ENCODE results near the gene ACVR2B. TPM values are rescaled to one million over a fixed set of nuclear protein-coding genes. Genes with fewer than 3 reads are reported as not detected.

Gene ACVR2B
- total RNA-seq, 4 donors from 2014 or later: 2.7 to 9.9 (median 4.3) TPM

GRCh38 chr3:38465588-38466154 lies 12.0 kb downstream of the ACVR2B start:
- DNase-seq (ENCODE audit: low spot score): no peak
- ATAC-seq (ENCODE audit: low FRiP score): no peak
- no peak for TF ChIP-seq CTCF (IDR thresholded peaks at IDR 0.05)

GRCh38 chr3:38468765-38469164 lies 15.1 kb downstream of the ACVR2B start:
- ATAC-seq (ENCODE audit: low FRiP score): no peak
- no peak for TF ChIP-seq CTCF (IDR thresholded peaks at IDR 0.05)
- DNase-seq (ENCODE audit: low spot score): no peak

GRCh38 chr3:38469852-38470251 lies 16.2 kb downstream of the ACVR2B start:
- no peak for ATAC-seq (ENCODE audit: low FRiP score)
- no peak for TF ChIP-seq CTCF (IDR thresholded peaks at IDR 0.05)
- DNase-seq (ENCODE audit: low spot score): no peak

- ATAC-seq (ENCODE audit: low FRiP score): no peak
- no peak for TF ChIP-seq CTCF (IDR thresholded peaks at IDR 0.05)
- DNase-seq (ENCODE audit: low spot score): no peak
These were observed 17.7 kb downstream of the ACVR2B start for GRCh38 chr3:38471260-38471857.

- no peak for TF ChIP-seq CTCF (IDR thresholded peaks at IDR 0.05)
- no peak for ATAC-seq (ENCODE audit: low FRiP score)
- DNase-seq (ENCODE audit: low spot score): no peak
These were observed 18.7 kb downstream of the ACVR2B start for GRCh38 chr3:38472342-38472741.

- DNase-seq (ENCODE audit: low spot score) (no peak), ATAC-seq (ENCODE audit: low FRiP score) (no peak)
- TF ChIP-seq CTCF (IDR thresholded peaks at IDR 0.05): no peak
These were observed 19.5 kb downstream of the ACVR2B start for GRCh38 chr3:38473229-38473628.

GRCh38 chr3:38474928-38475605 lies 21.4 kb downstream of the ACVR2B start:
- no peak for ATAC-seq (ENCODE audit: low FRiP score)
- TF ChIP-seq CTCF (IDR thresholded peaks at IDR 0.05): no peak
- no peak for DNase-seq (ENCODE audit: low spot score)

Measured in omental fat pad (tissue), 4 donors.